ENCODE measurements around the gene RPRM.

- no peak for TF ChIP-seq CTCF (IDR thresholded peaks at IDR 0.05; ENCODE audit: poor library complexity, severe bottlenecking)
- TF ChIP-seq SMC3 (conservative IDR thresholded peaks at IDR 0.05; ENCODE audit: poor library complexity), result no peak
- no peak for TF ChIP-seq MXI1 (conservative IDR thresholded peaks at IDR 0.05; ENCODE audit: poor library complexity, severe bottlenecking)
- TF ChIP-seq TAF1 (IDR thresholded peaks at IDR 0.05; ENCODE audit: low read depth), result no peak
- TF ChIP-seq POLR2AphosphoS5 (IDR thresholded peaks at IDR 0.05), result no peak
- TF ChIP-seq EZH2 (IDR thresholded peaks at IDR 0.05; ENCODE audit: borderline replicate concordance, insufficient read depth, low read length, poor library complexity, severe bottlenecking), result no peak
These were observed 45.2 kb downstream of the RPRM start for GRCh38 chr2:153433403-153433802.

Measured in neural cell (in vitro differentiated cells).